ENCODE measurements around the gene UHMK1. TPM values are rescaled to one million over a fixed set of nuclear protein-coding genes. Genes with fewer than 3 reads are reported as not detected.

UHMK1 gene
- polyA plus RNA-seq, 3 donors, result 31.9 to 44.2 (median 38.5) TPM

Other genes starting within 250 kb of the UHMK1 start
- 1 to 10 TPM in 1 of 3 donors, under 1 TPM in 2; 0.45 to 5.1 (median 0.90) TPM for gene SPATA46, start 121.0 kb upstream of the UHMK1 start, polyA plus RNA-seq (ENCODE audit: insufficient read length in 3 of 3)
- 10 to 100 TPM; 15.1 to 32.9 (median 19.7) TPM for gene C1orf226, start 116.1 kb upstream of the UHMK1 start, polyA plus RNA-seq (ENCODE audit: insufficient read length in 3 of 3)
- under 1 TPM; 0.11 to 0.39 (median 0.16) TPM for gene SH2D1B, start 85.7 kb upstream of the UHMK1 start, polyA plus RNA-seq (ENCODE audit: insufficient read length in 3 of 3)
- 10 to 100 TPM; 32.0 to 34.5 (median 33.6) TPM for gene UAP1, start 63.9 kb downstream of the UHMK1 start, polyA plus RNA-seq (ENCODE audit: insufficient read length in 3 of 3)
- gene DDR2, start 134.6 kb downstream of the UHMK1 start, polyA plus RNA-seq (ENCODE audit: insufficient read length in 3 of 3), result 10 to 100 TPM; 19.1 to 23.1 (median 21.0) TPM

Data from renal cortex interstitium (tissue), 3 donors.